GM23338 (cell line): ENCODE results near the gene ARID1B.

Experiments
- EZH2 ChIP-seq: fragments of 200-600 bp; sonication (generic); IDR thresholded peaks from one replicate; pipeline ENCODE4 v1.8.0; 2017; ENCODE audit warnings: antibody characterized with exemption, mild to moderate bottlenecking, low read depth; ENCODE audit not compliant: unreplicated experiment
- EZH2phosphoT487 ChIP-seq: fragments of 200-600 bp; sonication (generic); IDR thresholded peaks from one replicate; pipeline ENCODE4 v1.8.1; 2018; ENCODE audit warnings: antibody characterized with exemption; ENCODE audit not compliant: unreplicated experiment
- POLR2AphosphoS5 ChIP-seq: IDR thresholded peaks from 2 replicates; pipeline ENCODE4 v1.6.1; 2016; ENCODE audit warnings: antibody characterized with exemption, low read depth
- TF ChIP-seq, protein P1 (sequence below), 2 experiments: fragments of 200-600 bp in 1 of 2; sonication (generic) in 1 of 2; conservative IDR thresholded peaks; 2 replicates each; pipeline versions ENCODE4 v1.5.1 to v1.6.1; 2016 to 2017; ENCODE audit warnings: antibody characterized with exemption in 2 of 2, low read depth in 2 of 2, mild to moderate bottlenecking in 2 of 2, moderate library complexity in 1 of 2

- TF ChIP-seq EZH2 (no peak), POLR2AphosphoS5 (no peak), EZH2phosphoT487 (no peak)
- TF ChIP-seq, protein P1, sequence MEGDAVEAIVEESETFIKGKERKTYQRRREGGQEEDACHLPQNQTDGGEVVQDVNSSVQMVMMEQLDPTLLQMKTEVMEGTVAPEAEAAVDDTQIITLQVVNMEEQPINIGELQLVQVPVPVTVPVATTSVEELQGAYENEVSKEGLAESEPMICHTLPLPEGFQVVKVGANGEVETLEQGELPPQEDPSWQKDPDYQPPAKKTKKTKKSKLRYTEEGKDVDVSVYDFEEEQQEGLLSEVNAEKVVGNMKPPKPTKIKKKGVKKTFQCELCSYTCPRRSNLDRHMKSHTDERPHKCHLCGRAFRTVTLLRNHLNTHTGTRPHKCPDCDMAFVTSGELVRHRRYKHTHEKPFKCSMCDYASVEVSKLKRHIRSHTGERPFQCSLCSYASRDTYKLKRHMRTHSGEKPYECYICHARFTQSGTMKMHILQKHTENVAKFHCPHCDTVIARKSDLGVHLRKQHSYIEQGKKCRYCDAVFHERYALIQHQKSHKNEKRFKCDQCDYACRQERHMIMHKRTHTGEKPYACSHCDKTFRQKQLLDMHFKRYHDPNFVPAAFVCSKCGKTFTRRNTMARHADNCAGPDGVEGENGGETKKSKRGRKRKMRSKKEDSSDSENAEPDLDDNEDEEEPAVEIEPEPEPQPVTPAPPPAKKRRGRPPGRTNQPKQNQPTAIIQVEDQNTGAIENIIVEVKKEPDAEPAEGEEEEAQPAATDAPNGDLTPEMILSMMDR (conservative IDR thresholded peaks at IDR 0.05; ENCODE audit: low read depth in 2 of 2): no peak
Observed at GRCh38 chr6:156905801-156906200, 128.6 kb downstream of the ARID1B start.
